GM12873 (cell line): Measurements from ENCODE around the gene OR2T10.
"Not testable (repeated sequence)": the region's sequence is repeated elsewhere in the genome, so short reads cannot be mapped to it uniquely, and the experiment has no call there.

Experiments
- CTCF ChIP-seq: IDR thresholded peaks from 2 replicates; pipeline ENCODE4 v1.5.1; 2012; ENCODE audit warnings: low read depth, mild to moderate bottlenecking, moderate library complexity, low read length, control low read depth; ENCODE audit not compliant: insufficient read depth; ENCODE audit errors: missing control alignments

Gene OR2T10

GRCh38 chr1:248597589-248597988 lies at the start of gene OR2T10:
OR2T10 (minus strand) TSS chr1:248597700; CDS start chr1:248593768, 3,932 bp downstream.
- no peak for TF ChIP-seq CTCF

GRCh38 chr1:248645178-248645577 lies 47.7 kb upstream of the OR2T10 start, which contains the start of gene OR2T35:
OR2T35 (minus strand) TSS chr1:248645278; CDS start chr1:248639258, 6,020 bp downstream.
- not testable (repeated sequence) for TF ChIP-seq CTCF

GRCh38 chr1:248634991-248635390 lies 37.5 kb upstream of the OR2T10 start, which contains the start of gene OR2T11:
OR2T11 (minus strand) TSS chr1:248635091; CDS start chr1:248627128, 7,963 bp downstream.
- not testable (repeated sequence) for TF ChIP-seq CTCF

GRCh38 chr1:248631354-248632008 lies 34.0 kb upstream of the OR2T10 start:
- TF ChIP-seq CTCF, result no peak

GRCh38 chr1:248630551-248630950 lies 33.1 kb upstream of the OR2T10 start:
- no peak for TF ChIP-seq CTCF

- no peak for TF ChIP-seq CTCF
Observed at GRCh38 chr1:248627971-248628844, 30.7 kb upstream of the OR2T10 start.

GRCh38 chr1:248625971-248626370 lies 28.5 kb upstream of the OR2T10 start:
- no peak for TF ChIP-seq CTCF
